Esophagus muscularis mucosa (tissue), 3 donors: ENCODE measurements around the gene MEIS3.

Experiments used
- POLR2A ChIP-seq: fragments of 450-650 bp; IDR thresholded peaks from one replicate; pipeline ENCODE4 v1.6.1; 2017; ENCODE audit warnings: antibody characterized with exemption, moderate library complexity, mild to moderate bottlenecking, low read depth
- POLR2AphosphoS5 ChIP-seq, 2 donors: sonication (generic); formaldehyde crosslinking; IDR thresholded peaks; one replicate each; pipeline ENCODE4 v1.6.1; 2017; ENCODE audit warnings: antibody characterized with exemption in 2 of 2
- TF ChIP-seq, protein P1 (sequence below), 3 experiments: fragments of 200-600 bp in 2 of 3; fragments of 450-650 bp in 1 of 3; sonication (generic) in 2 of 3; IDR thresholded peaks; one replicate each; pipeline ENCODE4 v1.5.1; 2017 to 2019; ENCODE audit warnings: antibody characterized with exemption in 3 of 3, mild to moderate bottlenecking in 2 of 3, moderate library complexity in 1 of 3

DNA sequence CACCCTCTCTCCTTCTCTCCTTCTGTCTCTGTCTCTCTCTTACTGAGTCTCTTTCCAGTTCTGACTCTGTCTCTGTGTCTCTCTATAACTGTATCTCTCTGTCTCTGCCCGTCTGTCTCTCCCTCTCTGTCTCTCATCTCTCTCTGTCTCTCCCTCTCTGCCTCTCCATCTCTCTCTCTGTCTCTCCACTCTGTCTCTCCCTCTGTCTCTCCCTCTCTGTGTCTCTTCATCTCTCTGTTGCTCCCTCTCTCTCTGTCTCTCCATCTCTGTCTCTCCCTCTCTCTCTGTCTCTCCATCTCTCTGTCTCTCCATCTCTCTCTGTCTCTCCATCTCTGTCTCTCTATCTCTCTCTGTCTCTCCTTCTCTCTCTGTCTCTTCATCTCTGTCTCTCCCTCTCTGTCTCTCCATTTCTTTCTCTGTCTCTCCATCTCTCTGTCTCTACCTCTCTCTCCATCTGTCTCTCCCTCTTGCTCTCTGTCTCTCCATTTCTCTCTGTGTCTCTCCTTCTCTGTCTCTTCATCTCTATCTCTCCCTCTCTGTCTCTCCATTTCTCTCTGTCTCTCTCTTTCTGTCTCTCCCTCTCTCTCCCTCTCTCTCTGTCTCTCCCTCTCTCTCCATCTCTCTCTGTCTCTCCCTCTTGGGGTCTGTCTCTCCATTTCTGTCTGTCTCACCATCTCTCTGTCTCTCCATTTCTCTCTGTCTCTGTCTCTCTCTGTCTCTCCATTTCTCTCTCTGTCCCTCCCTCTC, 3.3 kb upstream of the MEIS3 start:
- no peak for TF ChIP-seq POLR2A
- TF ChIP-seq, protein P1, sequence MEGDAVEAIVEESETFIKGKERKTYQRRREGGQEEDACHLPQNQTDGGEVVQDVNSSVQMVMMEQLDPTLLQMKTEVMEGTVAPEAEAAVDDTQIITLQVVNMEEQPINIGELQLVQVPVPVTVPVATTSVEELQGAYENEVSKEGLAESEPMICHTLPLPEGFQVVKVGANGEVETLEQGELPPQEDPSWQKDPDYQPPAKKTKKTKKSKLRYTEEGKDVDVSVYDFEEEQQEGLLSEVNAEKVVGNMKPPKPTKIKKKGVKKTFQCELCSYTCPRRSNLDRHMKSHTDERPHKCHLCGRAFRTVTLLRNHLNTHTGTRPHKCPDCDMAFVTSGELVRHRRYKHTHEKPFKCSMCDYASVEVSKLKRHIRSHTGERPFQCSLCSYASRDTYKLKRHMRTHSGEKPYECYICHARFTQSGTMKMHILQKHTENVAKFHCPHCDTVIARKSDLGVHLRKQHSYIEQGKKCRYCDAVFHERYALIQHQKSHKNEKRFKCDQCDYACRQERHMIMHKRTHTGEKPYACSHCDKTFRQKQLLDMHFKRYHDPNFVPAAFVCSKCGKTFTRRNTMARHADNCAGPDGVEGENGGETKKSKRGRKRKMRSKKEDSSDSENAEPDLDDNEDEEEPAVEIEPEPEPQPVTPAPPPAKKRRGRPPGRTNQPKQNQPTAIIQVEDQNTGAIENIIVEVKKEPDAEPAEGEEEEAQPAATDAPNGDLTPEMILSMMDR (IDR thresholded peaks at IDR 0.05) = no peak
- TF ChIP-seq POLR2AphosphoS5 (IDR thresholded peaks at IDR 0.05) = no peak
